ENCODE data around the gene GGA2.
"Not testable (repeated sequence)": the region's sequence is repeated elsewhere in the genome, so short reads cannot be mapped to it uniquely, and the experiment has no call there.

Gene GGA2

GRCh38 chr16:23462994-23463393 lies 47.3 kb downstream of the GGA2 start:
- H3K9ac ChIP-seq (ENCODE audit: low read depth, low read length); H3K27ac ChIP-seq (ENCODE audit: low read depth, low read length); H3K4me1 ChIP-seq (ENCODE audit: insufficient read depth, low read length); H3K27me3 ChIP-seq (ENCODE audit: insufficient read depth, low read length); H3K9me3 ChIP-seq (ENCODE audit: insufficient read depth, low read depth, low read length); H3K4me3 ChIP-seq (ENCODE audit: low read length): not testable (repeated sequence)
- peaks cover 35% of the 10 kb centered on the region for H3K36me3 ChIP-seq (ENCODE audit: insufficient read depth, low read length)
- WGBS, result 100% methylated on average over 3 of the region's 6 CpGs

GRCh38 chr16:23453338-23454052 lies 56.8 kb downstream of the GGA2 start:
- Histone ChIP-seq H3K4me1 (ENCODE audit: insufficient read depth, low read length) (peaks cover 7% of the 10 kb centered on the region), H3K9ac (ENCODE audit: low read depth, low read length) (no peak overlapping the region), H3K27me3 (ENCODE audit: insufficient read depth, low read length) (no peaks in the 10 kb centered on the region), H3K9me3 (ENCODE audit: insufficient read depth, low read depth, low read length) (no peaks in the 10 kb centered on the region), H3K36me3 (ENCODE audit: insufficient read depth, low read length) (0 out of 2 replicates have a peak, but pooled peaks cover 3% of the 10 kb centered on the region), H3K27ac (ENCODE audit: low read depth, low read length) (no peak overlapping the region), H3K4me3 (ENCODE audit: low read length) (peak overlapping the region; percentile 77)
- WGBS, result 64% methylated on average over 37 of the region's 37 CpGs

- Histone ChIP-seq H3K9ac (ENCODE audit: low read depth, low read length) (peak within 1 kb of the TSS; percentile 70), H3K36me3 (ENCODE audit: insufficient read depth, low read length) (peaks cover 6% of the 10 kb centered on the region; the same call in 1 of the 2 replicates), H3K4me3 (ENCODE audit: low read length) (peak within 1 kb of the TSS; percentile 77), H3K27ac (ENCODE audit: low read depth, low read length) (peak within 1 kb of the TSS; percentile 92), H3K27me3 (ENCODE audit: insufficient read depth, low read length) (no peaks in the 10 kb centered on the region), H3K9me3 (ENCODE audit: insufficient read depth, low read depth, low read length) (no peaks in the 10 kb centered on the region), H3K4me1 (ENCODE audit: insufficient read depth, low read length) (peaks cover 7% of the 10 kb centered on the region)
- WGBS, result under 1% methylated on average over 57 of the region's 57 CpGs
Measured at GRCh38 chr16:23452572-23453337, 57.5 kb downstream of the GGA2 start, which contains the start of gene COG7. Gene COG7, minus strand, starts transcription at chr16:23453189. Its CDS starts 195 bp downstream, at chr16:23452994.

- Histone ChIP-seq H3K27ac (ENCODE audit: low read depth, low read length) (peak overlapping the region; percentile 92), H3K4me3 (ENCODE audit: low read length) (peak overlapping the region; percentile 77), H3K27me3 (ENCODE audit: insufficient read depth, low read length) (no peaks in the 10 kb centered on the region), H3K4me1 (ENCODE audit: insufficient read depth, low read length) (peaks cover 7% of the 10 kb centered on the region), H3K9ac (ENCODE audit: low read depth, low read length) (peak overlapping the region; percentile 70), H3K36me3 (ENCODE audit: insufficient read depth, low read length) (peaks cover 6% of the 10 kb centered on the region; the same call in 1 of the 2 replicates), H3K9me3 (ENCODE audit: insufficient read depth, low read depth, low read length) (no peaks in the 10 kb centered on the region)
- 9% methylated on average over 10 of the region's 10 CpGs for WGBS
Measured at GRCh38 chr16:23452221-23452571, 58.1 kb downstream of the GGA2 start.

GRCh38 chr16:23448392-23448791 lies 61.9 kb downstream of the GGA2 start:
- no peaks in the 10 kb centered on the region for H3K27me3 ChIP-seq (ENCODE audit: insufficient read depth, low read length)
- H3K9me3 ChIP-seq (ENCODE audit: insufficient read depth, low read depth, low read length), result no peaks in the 10 kb centered on the region
- H3K27ac ChIP-seq (ENCODE audit: low read depth, low read length), result no peak overlapping the region
- H3K36me3 ChIP-seq (ENCODE audit: insufficient read depth, low read length), result peaks cover 33% of the 10 kb centered on the region
- H3K9ac ChIP-seq (ENCODE audit: low read depth, low read length), result no peak overlapping the region
- H3K4me1 ChIP-seq (ENCODE audit: insufficient read depth, low read length), result peaks cover 5% of the 10 kb centered on the region
- H3K4me3 ChIP-seq (ENCODE audit: low read length), result no peak overlapping the region
- 90% methylated on average over 4 of the region's 4 CpGs for WGBS

GRCh38 chr16:23437542-23437941 lies 72.8 kb downstream of the GGA2 start:
- WGBS, result 95% methylated on average over 7 of the region's 7 CpGs
- not testable (repeated sequence) for H3K27ac ChIP-seq (ENCODE audit: low read depth, low read length); H3K27me3 ChIP-seq (ENCODE audit: insufficient read depth, low read length); H3K4me1 ChIP-seq (ENCODE audit: insufficient read depth, low read length); H3K4me3 ChIP-seq (ENCODE audit: low read length); H3K9ac ChIP-seq (ENCODE audit: low read depth, low read length); H3K9me3 ChIP-seq (ENCODE audit: insufficient read depth, low read depth, low read length)
- H3K36me3 ChIP-seq (ENCODE audit: insufficient read depth, low read length), result peaks cover 56% of the 10 kb centered on the region

- Histone ChIP-seq H3K9ac (ENCODE audit: low read depth, low read length) (no peak overlapping the region), H3K27ac (ENCODE audit: low read depth, low read length) (no peak overlapping the region), H3K27me3 (ENCODE audit: insufficient read depth, low read length) (no peaks in the 10 kb centered on the region), H3K4me1 (ENCODE audit: insufficient read depth, low read length) (no peaks in the 10 kb centered on the region), H3K4me3 (ENCODE audit: low read length) (no peak overlapping the region), H3K9me3 (ENCODE audit: insufficient read depth, low read depth, low read length) (no peaks in the 10 kb centered on the region), H3K36me3 (ENCODE audit: insufficient read depth, low read length) (peaks cover 58% of the 10 kb centered on the region)
- 93% methylated on average over 4 of the region's 4 CpGs for WGBS
Measured at GRCh38 chr16:23436951-23437350, 73.3 kb downstream of the GGA2 start.

- Histone ChIP-seq H3K9me3 (ENCODE audit: insufficient read depth, low read depth, low read length) (no peaks in the 10 kb centered on the region), H3K9ac (ENCODE audit: low read depth, low read length) (no peak overlapping the region), H3K4me1 (ENCODE audit: insufficient read depth, low read length) (no peaks in the 10 kb centered on the region), H3K36me3 (ENCODE audit: insufficient read depth, low read length) (peaks cover 57% of the 10 kb centered on the region), H3K27ac (ENCODE audit: low read depth, low read length) (no peak overlapping the region), H3K27me3 (ENCODE audit: insufficient read depth, low read length) (no peaks in the 10 kb centered on the region), H3K4me3 (ENCODE audit: low read length) (no peak overlapping the region)
- WGBS, result 56% methylated on average over 6 of the region's 6 CpGs
Measured at GRCh38 chr16:23435500-23435899, 74.8 kb downstream of the GGA2 start.

GRCh38 chr16:23434380-23434779 lies 75.9 kb downstream of the GGA2 start:
- H3K9ac ChIP-seq (ENCODE audit: low read depth, low read length), result no peak overlapping the region
- H3K36me3 ChIP-seq (ENCODE audit: insufficient read depth, low read length), result peaks cover 58% of the 10 kb centered on the region
- H3K27ac ChIP-seq (ENCODE audit: low read depth, low read length), result no peak overlapping the region
- no peaks in the 10 kb centered on the region for H3K9me3 ChIP-seq (ENCODE audit: insufficient read depth, low read depth, low read length)
- no peaks in the 10 kb centered on the region for H3K27me3 ChIP-seq (ENCODE audit: insufficient read depth, low read length)
- 47% methylated on average over 6 of the region's 6 CpGs for WGBS
- no peak overlapping the region for H3K4me3 ChIP-seq (ENCODE audit: low read length)
- no peaks in the 10 kb centered on the region for H3K4me1 ChIP-seq (ENCODE audit: insufficient read depth, low read length)

- H3K27me3 ChIP-seq (ENCODE audit: insufficient read depth, low read length), result no peaks in the 10 kb centered on the region
- H3K27ac ChIP-seq (ENCODE audit: low read depth, low read length), result no peak overlapping the region
- no peaks in the 10 kb centered on the region for H3K9me3 ChIP-seq (ENCODE audit: insufficient read depth, low read depth, low read length)
- H3K9ac ChIP-seq (ENCODE audit: low read depth, low read length), result no peak overlapping the region
- 95% methylated on average over 16 of the region's 16 CpGs for WGBS
- H3K4me3 ChIP-seq (ENCODE audit: low read length), result no peak overlapping the region
- H3K36me3 ChIP-seq (ENCODE audit: insufficient read depth, low read length), result peaks cover 53% of the 10 kb centered on the region
- H3K4me1 ChIP-seq (ENCODE audit: insufficient read depth, low read length), result no peaks in the 10 kb centered on the region
Measured at GRCh38 chr16:23433261-23433920, 76.9 kb downstream of the GGA2 start.
